HUES48 (cell line): Measurements from ENCODE around the gene GLG1.
"Not testable (repeated sequence)": the region's sequence is repeated elsewhere in the genome, so short reads cannot be mapped to it uniquely, and the experiment has no call there.

Experiments used
- H3K27ac ChIP-seq: one replicate; pipeline ENCODE4 v1.7.0; 2013; ENCODE audit warnings: low read depth, low read length, inconsistent platforms
- H3K27me3 ChIP-seq: 2 replicates; pipeline ENCODE4 v1.6.1; 2013; ENCODE audit warnings: mild to moderate bottlenecking, low read length; ENCODE audit not compliant: control insufficient read depth, insufficient read depth
- H3K36me3 ChIP-seq: 2 replicates; pipeline ENCODE4 v1.6.1; 2013; ENCODE audit warnings: low read length; ENCODE audit not compliant: control insufficient read depth, insufficient read depth
- H3K4me1 ChIP-seq: 2 replicates; pipeline ENCODE4 v1.6.1; 2013; ENCODE audit warnings: mild to moderate bottlenecking, low read length; ENCODE audit not compliant: control insufficient read depth, insufficient read depth
- H3K4me3 ChIP-seq: 2 replicates; pipeline ENCODE4 v1.5.1; 2013; ENCODE audit warnings: mild to moderate bottlenecking, low read depth, low read length
- H3K9ac ChIP-seq: 2 replicates; pipeline ENCODE4 v1.6.1; 2013; ENCODE audit warnings: mild to moderate bottlenecking, low read depth, low read length, moderate library complexity
- H3K9me3 ChIP-seq: 2 replicates; pipeline ENCODE4 v1.6.1; 2013; ENCODE audit warnings: low read length; ENCODE audit not compliant: control insufficient read depth, insufficient read depth

Gene GLG1

DNA sequence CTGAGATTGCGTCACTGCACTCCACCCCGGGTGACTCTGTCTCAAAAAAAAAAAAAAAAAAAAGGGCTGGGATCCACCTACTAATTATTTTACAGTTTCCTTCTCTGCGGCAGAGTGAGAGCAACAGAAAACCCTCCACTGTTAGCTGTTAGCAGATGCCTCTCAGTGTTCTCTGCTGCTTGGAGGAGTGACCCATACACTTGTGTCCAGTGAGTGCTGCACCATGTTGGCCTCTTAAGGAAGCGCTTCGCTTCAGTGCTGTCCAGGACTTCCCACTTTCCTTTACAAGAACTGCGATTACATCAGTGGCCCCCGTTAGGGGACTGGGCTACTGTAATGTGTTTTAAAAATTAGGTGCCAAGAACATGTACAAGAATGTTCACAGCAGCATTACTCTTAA is 167.2 kb downstream of the GLG1 start:
- Histone ChIP-seq H3K4me3 (no peak overlapping the region), H3K4me1 (no peaks in the 10 kb centered on the region), H3K27ac (no peak overlapping the region), H3K27me3 (no peaks in the 10 kb centered on the region), H3K36me3 (peaks cover 12% of the 10 kb centered on the region), H3K9me3 (no peaks in the 10 kb centered on the region), H3K9ac (no peak overlapping the region)

DNA sequence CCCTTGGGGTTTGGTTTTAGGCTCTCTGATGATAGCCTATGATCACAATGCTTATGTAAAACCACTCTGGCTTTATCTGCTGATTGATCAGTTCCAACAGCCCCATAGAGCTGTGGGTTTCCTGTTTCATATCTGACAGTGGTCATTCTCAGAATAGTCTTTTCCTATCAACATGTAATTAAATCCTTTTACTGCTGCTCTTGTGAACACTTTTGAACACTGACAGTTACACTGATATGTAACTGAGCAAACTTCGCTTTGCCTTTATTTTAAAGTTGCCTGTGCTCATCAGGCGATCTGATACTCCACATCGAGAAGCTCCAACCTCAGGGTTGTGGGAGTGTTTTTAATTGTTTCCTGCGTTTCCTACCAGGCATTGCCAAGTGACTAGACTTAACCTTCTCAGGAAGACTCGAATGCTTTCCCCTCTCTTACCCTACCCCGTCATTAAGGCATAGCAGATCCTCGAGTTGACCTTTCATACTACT is 168.4 kb downstream of the GLG1 start:
- no peak overlapping the region for H3K9ac ChIP-seq
- no peaks in the 10 kb centered on the region for H3K4me1 ChIP-seq
- H3K9me3 ChIP-seq = no peaks in the 10 kb centered on the region
- no peak overlapping the region for H3K4me3 ChIP-seq
- no peaks in the 10 kb centered on the region for H3K27me3 ChIP-seq
- H3K36me3 ChIP-seq = peaks cover 12% of the 10 kb centered on the region
- H3K27ac ChIP-seq = no peak overlapping the region

DNA sequence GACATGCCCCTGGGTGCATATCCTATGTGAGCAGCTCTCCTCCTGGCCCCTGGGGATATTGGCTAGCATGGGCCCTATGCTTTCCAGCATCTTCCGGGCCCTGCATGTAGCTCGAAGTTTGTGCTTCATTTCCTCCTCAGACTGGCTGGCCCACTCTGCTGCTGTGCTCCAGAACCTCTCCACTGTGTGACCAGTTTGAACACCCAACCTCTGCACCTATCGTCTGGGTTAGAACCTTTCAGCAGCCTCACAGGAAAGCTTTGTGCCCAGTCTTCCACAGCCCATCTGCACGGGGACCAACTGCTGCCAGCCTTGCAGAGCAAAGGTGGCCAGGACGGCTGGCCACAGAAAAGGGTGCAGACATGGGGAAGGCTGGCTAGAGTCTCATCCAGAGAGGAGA is 175.4 kb downstream of the GLG1 start:
- Histone ChIP-seq H3K9me3 (no peaks in the 10 kb centered on the region), H3K9ac (no peak overlapping the region), H3K4me3 (no peak overlapping the region), H3K27me3 (no peaks in the 10 kb centered on the region), H3K27ac (no peak overlapping the region), H3K4me1 (no peaks in the 10 kb centered on the region), H3K36me3 (no peaks in the 10 kb centered on the region)

DNA sequence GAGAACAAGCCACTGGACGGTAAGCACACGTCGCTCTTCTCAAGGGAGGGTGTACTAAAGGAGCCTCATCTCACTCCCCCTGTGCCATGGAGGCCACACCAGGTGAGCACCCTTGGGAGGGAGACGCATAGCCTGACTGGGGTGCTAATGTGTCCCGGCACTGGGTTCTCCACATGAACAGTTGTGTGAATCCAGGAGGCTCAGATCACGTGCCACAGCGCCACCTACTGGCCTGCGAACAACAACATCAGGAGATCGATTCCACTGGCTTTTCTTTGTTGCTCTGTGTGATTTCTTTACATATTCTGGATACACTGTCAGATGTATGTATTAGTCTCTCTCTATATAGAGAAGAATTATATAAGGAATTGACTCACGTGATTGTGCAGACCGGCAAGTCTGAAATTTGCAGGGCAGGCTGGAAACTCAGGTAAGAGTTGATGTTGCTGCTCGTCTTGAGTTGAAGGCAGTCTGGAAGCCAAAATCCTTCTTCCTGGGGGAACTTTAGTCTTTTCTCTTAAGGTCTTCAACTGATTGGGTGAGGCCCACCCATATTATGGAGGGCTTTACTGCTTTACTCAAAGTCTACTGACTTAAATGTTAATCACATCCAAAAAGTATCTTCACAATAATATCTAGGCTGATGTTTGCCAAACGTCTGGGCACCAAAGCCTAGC is 176.7 kb downstream of the GLG1 start:
- not testable (repeated sequence) for H3K4me1 ChIP-seq, H3K27me3 ChIP-seq, H3K9ac ChIP-seq, H3K27ac ChIP-seq, H3K36me3 ChIP-seq, H3K9me3 ChIP-seq, H3K4me3 ChIP-seq

DNA sequence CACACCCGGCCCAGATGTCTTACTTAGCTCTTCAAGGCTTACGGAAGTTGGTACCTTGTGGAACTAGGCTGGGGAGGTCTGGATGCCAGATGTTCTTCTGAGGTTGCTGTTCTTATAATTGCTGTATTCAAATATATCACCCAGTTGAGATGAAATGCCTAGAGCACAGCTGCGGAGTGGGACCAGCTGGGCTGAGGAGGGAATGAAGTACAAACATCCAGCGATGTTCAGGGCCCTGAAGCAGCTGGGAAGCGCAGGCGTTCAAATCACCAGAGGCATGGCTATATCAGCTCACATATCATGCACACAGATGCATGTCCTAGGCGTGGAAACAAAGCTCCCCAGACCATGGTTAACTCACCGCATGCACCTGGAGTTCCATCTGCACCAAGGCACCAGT is 178.4 kb downstream of the GLG1 start:
- not testable (repeated sequence) for H3K27ac ChIP-seq, H3K36me3 ChIP-seq, H3K9ac ChIP-seq, H3K9me3 ChIP-seq, H3K4me1 ChIP-seq, H3K27me3 ChIP-seq, H3K4me3 ChIP-seq

DNA sequence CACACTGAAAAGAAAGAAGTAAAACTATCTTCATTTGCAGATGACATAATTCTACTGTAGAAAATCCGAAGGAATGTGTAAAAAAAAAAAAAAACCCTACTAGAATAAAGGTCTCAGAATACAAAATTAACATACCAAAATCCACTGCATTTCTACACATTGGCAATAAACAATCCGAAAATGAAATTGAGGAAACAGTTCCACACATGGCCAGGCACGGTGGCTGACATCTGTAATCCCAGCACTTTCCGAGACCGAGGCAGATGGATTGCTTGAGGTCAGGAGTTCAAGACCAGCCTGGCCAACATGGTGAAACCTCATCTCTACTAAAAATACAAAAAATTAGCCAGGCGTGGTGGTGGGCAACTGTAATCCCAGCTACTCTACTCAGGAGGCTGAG is 181.2 kb downstream of the GLG1 start:
- not testable (repeated sequence) for H3K36me3 ChIP-seq, H3K4me3 ChIP-seq, H3K9me3 ChIP-seq, H3K9ac ChIP-seq, H3K27me3 ChIP-seq, H3K4me1 ChIP-seq, H3K27ac ChIP-seq

DNA sequence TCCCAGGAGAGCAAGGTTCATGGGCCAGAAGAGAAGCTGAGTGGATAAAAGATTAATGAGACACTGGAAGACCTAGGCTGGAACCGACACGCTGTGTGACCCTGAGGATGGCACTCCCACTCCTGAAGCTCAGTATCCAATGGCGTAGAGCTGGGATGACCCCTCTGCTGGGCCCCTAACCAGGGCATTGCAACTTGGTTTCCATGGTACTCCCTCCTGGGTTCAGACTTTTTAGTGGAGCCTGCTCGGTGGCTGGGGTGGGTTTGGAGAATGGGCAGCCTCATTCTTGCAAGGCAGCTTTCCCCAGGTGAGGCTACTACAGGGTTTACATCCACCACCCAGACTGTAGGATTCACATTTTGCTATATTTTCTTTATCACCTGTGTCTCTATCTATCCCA is 183.2 kb downstream of the GLG1 start:
- H3K27me3 ChIP-seq, H3K9me3 ChIP-seq, H3K9ac ChIP-seq: not testable (repeated sequence)

DNA sequence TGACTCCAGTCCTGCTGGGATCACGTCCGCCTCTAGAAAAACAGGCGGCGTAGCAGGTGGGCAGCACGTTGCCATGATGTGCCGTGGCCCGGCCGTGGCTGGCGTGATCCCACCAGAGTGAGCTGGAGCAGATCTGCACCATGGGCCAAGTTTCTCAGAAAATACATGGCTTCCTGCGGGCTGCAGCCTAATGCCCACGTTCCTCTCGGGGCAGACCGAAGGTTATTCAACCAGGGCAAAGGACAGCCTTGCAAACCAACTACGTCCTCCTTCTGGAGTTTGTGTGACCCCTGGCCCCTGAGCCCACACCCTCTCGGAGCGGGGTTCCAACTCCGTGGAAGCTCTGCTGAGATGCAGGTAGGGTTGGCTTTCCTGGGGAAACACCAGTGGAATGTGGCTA is 184.8 kb downstream of the GLG1 start:
- not testable (repeated sequence) for H3K9me3 ChIP-seq, H3K9ac ChIP-seq, H3K27me3 ChIP-seq, H3K4me3 ChIP-seq, H3K27ac ChIP-seq, H3K36me3 ChIP-seq, H3K4me1 ChIP-seq

More for the DNA sequence above, 183.2 kb downstream of the GLG1 start:
- not testable (repeated sequence) for H3K27ac ChIP-seq, H3K4me1 ChIP-seq, H3K36me3 ChIP-seq, H3K4me3 ChIP-seq

DNA sequence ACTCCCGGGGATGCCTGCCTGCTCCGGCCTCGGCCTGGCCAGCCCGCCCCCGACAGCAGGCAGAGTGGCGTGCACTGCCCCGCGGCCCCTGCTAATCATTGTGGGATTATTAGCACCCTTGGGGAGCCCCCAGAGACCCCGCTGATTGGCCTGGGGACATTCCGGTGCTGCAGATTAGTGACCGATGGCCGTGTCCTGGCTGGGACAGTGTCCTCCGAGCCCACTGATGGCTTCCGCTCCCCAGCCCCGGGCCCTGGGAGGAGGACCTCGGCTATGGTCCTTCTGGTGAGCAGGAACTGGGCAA is 185.5 kb downstream of the GLG1 start:
- not testable (repeated sequence) for H3K36me3 ChIP-seq, H3K9me3 ChIP-seq, H3K9ac ChIP-seq, H3K4me1 ChIP-seq, H3K4me3 ChIP-seq, H3K27ac ChIP-seq, H3K27me3 ChIP-seq

DNA sequence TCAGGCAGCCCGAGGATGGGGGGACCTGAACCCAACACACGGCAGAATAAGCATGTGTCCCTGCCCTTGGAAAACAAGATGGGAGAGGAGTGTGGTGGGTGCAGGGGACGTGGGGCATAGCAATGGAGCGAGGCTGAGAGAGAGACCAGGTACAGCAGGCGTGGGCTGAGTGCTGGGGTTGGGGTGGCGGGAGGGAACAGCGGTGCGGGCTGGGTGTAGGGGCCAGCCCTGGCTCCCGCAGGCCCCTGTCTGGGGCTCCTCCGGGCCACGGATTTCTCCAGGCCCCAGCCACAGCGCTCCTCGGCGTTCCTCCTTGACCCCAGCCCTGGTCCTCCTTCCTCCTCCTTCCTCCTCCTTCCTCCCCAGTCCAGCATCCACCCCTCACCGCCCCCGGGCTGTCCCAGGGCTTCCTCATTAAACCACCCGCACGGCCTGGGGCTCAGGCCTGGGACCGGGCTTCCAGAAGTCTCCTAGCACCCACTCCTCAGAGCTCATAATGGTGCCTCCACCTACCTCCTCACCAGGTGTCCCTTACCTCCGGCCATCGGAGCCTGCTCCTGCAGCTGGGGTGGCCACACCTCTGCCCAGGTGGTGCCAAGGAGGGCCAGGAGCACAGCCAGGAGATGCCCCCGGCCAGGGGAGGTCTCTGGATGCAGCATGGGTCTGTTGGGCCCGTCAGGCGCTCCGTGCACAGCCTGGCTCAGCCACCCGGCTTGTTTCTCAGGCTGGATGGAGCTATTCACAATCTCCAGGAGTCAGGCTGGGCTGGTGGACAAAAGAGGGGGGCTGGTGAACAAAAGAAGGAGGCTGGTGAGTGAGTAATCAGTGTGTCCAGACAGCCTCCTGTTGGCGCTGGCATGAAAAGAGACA is 186.1 kb downstream of the GLG1 start, which contains the start of gene CLEC18B:
Gene CLEC18B (minus strand): TSS at position 867 of the 870 bp plus-strand sequence. CDS start 208 bp downstream, at position 659.
- H3K27me3 ChIP-seq, H3K4me1 ChIP-seq, H3K4me3 ChIP-seq, H3K9ac ChIP-seq, H3K36me3 ChIP-seq, H3K27ac ChIP-seq, H3K9me3 ChIP-seq: not testable (repeated sequence)

DNA sequence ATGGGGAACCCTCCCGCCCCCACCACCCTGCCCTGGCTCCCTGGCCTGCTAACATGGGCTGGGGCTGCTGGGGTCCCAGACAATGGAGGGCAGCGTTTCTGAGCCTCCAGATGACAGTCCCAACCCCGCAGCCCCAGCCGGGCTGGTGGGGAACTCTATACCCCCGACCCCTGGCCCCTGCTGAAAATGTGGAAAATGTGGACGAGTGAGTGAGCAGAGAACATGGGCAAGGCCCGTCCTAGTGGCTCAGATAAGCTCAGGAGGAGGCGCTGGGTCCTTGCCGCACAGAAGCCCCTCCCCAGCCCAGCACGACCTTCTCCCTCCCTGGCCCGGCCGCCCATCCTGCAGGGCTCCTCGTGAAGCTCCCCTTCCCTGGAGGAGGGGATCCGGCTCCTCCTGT is 187.1 kb downstream of the GLG1 start:
- H3K36me3 ChIP-seq, H3K27me3 ChIP-seq, H3K9me3 ChIP-seq, H3K4me1 ChIP-seq, H3K9ac ChIP-seq, H3K27ac ChIP-seq, H3K4me3 ChIP-seq: not testable (repeated sequence)
